OCI-LY1 (cell line): ENCODE results near the gene MYO5B.

Experiments used
- H2AFZ ChIP-seq: fragments of 200-600 bp; sonication (generic), shearing (Covaris generic); 2 replicates; pipeline ENCODE4 v1.6.0; 2014; ENCODE audit warnings: antibody characterized with exemption, mild to moderate bottlenecking, low read length
- H3F3A ChIP-seq: fragments of 200-600 bp; sonication (generic), shearing (Covaris generic); 2 replicates; pipeline ENCODE4 v1.6.0; 2014; ENCODE audit warnings: mild to moderate bottlenecking, antibody characterized with exemption, low read length, moderate library complexity; ENCODE audit not compliant: insufficient read depth
- H3K27ac ChIP-seq: fragments of 200-600 bp; sonication (generic); 2 replicates; pipeline ENCODE4 v1.5.1; 2014; ENCODE audit warnings: low read length, mixed run types, mild to moderate bottlenecking, low read depth; ENCODE audit not compliant: poor library complexity, severe bottlenecking
- H3K27me3 ChIP-seq: fragments of 200-600 bp; sonication (generic); 2 replicates; pipeline ENCODE4 v1.6.0; 2014; ENCODE audit warnings: antibody characterized with exemption, mild to moderate bottlenecking, low read length, moderate library complexity; ENCODE audit not compliant: insufficient read depth
- H3K36me3 ChIP-seq: fragments of 200-600 bp; sonication (generic); 2 replicates; pipeline ENCODE4 v1.6.1; 2014; ENCODE audit warnings: mild to moderate bottlenecking, antibody characterized with exemption, low read length, moderate library complexity, mixed read lengths; ENCODE audit not compliant: insufficient read depth
- H3K4me1 ChIP-seq: fragments of 200-600 bp; sonication (generic); 2 replicates; pipeline ENCODE4 v1.5.1; 2014; ENCODE audit warnings: mild to moderate bottlenecking, low read length, moderate library complexity; ENCODE audit not compliant: insufficient read depth, severe bottlenecking
- H3K4me2 ChIP-seq: fragments of 200-600 bp; sonication (generic), shearing (Covaris generic); 2 replicates; pipeline ENCODE4 v1.6.1; 2014; ENCODE audit warnings: low read length
- H3K4me3 ChIP-seq: fragments of 200-600 bp; sonication (generic); 2 replicates; pipeline ENCODE4 v1.5.1; 2014; ENCODE audit warnings: low read length, low read depth, mild to moderate bottlenecking, mixed read lengths; ENCODE audit not compliant: poor library complexity, severe bottlenecking
- H3K79me2 ChIP-seq: fragments of 200-600 bp; shearing (Covaris generic); 2 replicates; pipeline ENCODE4 v1.6.1; 2016; ENCODE audit warnings: mixed run types, low read length, mixed read lengths; ENCODE audit not compliant: insufficient read depth
- H3K9ac ChIP-seq: fragments of 200-600 bp; sonication (generic), shearing (Covaris generic); 2 replicates; pipeline ENCODE4 v1.6.1; 2014; ENCODE audit warnings: mild to moderate bottlenecking, low read length, mixed read lengths
- H3K9me2 ChIP-seq: fragments of 200-600 bp; sonication (generic), shearing (Covaris generic); 2 replicates; pipeline ENCODE4 v1.6.1; 2014; ENCODE audit warnings: low read depth, mild to moderate bottlenecking, low read length, mixed read lengths
- H3K9me3 ChIP-seq: fragments of 200-600 bp; shearing (Covaris generic); 2 replicates; pipeline ENCODE4 v1.6.1; 2014; ENCODE audit warnings: low read length, mixed read lengths
- H4K20me1 ChIP-seq: fragments of 200-600 bp; sonication (generic), shearing (Covaris generic); 2 replicates; pipeline ENCODE4 v1.6.0; 2016; ENCODE audit warnings: mild to moderate bottlenecking, low read length; ENCODE audit not compliant: insufficient read depth
- EZH2 ChIP-seq: fragments of 200-600 bp; sonication (generic), shearing (Covaris generic); IDR thresholded peaks from 2 replicates; pipeline ENCODE4 v1.8.0; 2017; ENCODE audit warnings: borderline replicate concordance, mixed run types, mild to moderate bottlenecking, antibody characterized with exemption, low read length, moderate library complexity, mixed read lengths
- TF ChIP-seq, protein P1 (sequence below): fragments of 200-600 bp; sonication (generic), shearing (Covaris generic); IDR thresholded peaks from 2 replicates; pipeline ENCODE4 v1.5.1; 2017; ENCODE audit warnings: mild to moderate bottlenecking, antibody characterized with exemption, low read length, moderate library complexity, mixed read lengths

The MYO5B gene

DNA sequence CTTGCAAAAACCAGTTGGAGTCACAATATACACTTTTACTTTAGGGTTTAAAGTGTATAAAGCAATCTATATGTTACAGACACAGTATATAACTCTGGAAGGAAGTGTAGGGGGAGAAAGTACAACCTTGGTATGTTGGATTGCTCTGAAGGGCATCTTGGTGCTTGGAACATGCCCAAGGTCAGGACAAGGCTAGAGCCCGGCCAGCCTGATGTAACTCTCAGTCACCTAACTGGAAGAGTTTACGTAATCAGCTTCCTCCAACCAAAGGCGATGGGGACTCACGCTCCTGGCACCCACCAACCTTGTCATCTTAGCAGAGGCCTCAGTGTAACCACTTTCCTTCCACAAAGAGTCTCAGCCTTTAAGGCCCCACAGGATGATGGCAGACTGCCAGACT lies 200.5 kb downstream of the MYO5B start:
- no peaks in the 10 kb centered on the region for H4K20me1 ChIP-seq
- H3K9me2 ChIP-seq: no peaks in the 10 kb centered on the region
- H3K36me3 ChIP-seq: no peaks in the 10 kb centered on the region
- TF ChIP-seq, protein P1, sequence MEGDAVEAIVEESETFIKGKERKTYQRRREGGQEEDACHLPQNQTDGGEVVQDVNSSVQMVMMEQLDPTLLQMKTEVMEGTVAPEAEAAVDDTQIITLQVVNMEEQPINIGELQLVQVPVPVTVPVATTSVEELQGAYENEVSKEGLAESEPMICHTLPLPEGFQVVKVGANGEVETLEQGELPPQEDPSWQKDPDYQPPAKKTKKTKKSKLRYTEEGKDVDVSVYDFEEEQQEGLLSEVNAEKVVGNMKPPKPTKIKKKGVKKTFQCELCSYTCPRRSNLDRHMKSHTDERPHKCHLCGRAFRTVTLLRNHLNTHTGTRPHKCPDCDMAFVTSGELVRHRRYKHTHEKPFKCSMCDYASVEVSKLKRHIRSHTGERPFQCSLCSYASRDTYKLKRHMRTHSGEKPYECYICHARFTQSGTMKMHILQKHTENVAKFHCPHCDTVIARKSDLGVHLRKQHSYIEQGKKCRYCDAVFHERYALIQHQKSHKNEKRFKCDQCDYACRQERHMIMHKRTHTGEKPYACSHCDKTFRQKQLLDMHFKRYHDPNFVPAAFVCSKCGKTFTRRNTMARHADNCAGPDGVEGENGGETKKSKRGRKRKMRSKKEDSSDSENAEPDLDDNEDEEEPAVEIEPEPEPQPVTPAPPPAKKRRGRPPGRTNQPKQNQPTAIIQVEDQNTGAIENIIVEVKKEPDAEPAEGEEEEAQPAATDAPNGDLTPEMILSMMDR: no peak
- TF ChIP-seq EZH2: no peak
- H2AFZ ChIP-seq: no peak overlapping the region
- no peaks in the 10 kb centered on the region for H3K27me3 ChIP-seq
- H3F3A ChIP-seq: no peaks in the 10 kb centered on the region
- no peaks in the 10 kb centered on the region for H3K4me1 ChIP-seq
- no peak overlapping the region for H3K9ac ChIP-seq
- H3K27ac ChIP-seq: no peak overlapping the region
- H3K4me3 ChIP-seq: no peak overlapping the region
- H3K79me2 ChIP-seq: no peaks in the 10 kb centered on the region
- H3K4me2 ChIP-seq: no peak overlapping the region
- H3K9me3 ChIP-seq: no peaks in the 10 kb centered on the region

DNA sequence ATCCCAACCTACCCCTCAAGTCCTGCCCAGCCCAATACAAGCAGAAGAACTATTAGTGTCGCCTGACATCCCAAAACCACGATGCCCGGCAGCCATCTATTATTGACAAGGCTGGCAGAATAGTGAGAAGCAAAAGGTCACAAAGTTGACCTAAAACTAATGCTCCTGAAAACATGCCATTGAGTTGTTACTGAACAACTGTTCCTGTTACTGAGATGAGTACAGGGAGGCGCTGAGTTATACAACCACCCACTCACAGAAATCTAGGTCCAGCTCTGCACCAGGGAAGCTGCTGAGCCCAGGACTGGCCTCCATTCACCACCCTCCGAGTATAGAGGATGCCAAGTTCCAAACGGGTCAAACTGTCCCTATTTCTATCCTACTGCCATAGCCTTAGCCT lies 201.6 kb downstream of the MYO5B start:
- Histone ChIP-seq H2AFZ (no peak overlapping the region), H3K36me3 (no peaks in the 10 kb centered on the region), H3F3A (no peaks in the 10 kb centered on the region), H4K20me1 (no peaks in the 10 kb centered on the region), H3K4me2 (no peak overlapping the region), H3K27me3 (no peaks in the 10 kb centered on the region), H3K9ac (no peak overlapping the region), H3K4me1 (no peaks in the 10 kb centered on the region), H3K9me2 (no peaks in the 10 kb centered on the region), H3K27ac (no peak overlapping the region), H3K9me3 (no peaks in the 10 kb centered on the region), H3K79me2 (no peaks in the 10 kb centered on the region), H3K4me3 (no peak overlapping the region)
- no peak for TF ChIP-seq EZH2
- TF ChIP-seq, protein P1: no peak

DNA sequence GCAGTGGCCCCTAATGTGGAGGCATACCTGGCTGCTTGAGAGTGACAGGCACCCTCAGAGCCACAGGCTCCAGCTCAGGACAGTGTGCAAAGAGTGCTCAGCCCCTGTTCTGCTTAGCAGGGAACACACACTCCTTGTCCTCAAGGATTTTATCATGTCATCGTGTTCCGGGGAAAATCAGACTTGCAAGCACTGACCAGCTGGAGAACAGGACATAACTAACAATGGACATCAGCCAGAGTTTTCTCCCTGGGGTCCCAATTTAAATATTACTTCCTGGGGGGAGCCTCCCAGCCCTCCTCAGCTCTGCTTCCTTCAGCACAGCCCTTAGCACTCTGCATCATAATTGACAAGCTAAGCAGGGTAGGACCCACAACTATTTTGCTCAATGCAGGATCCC lies 206.2 kb downstream of the MYO5B start:
- TF ChIP-seq EZH2: no peak
- TF ChIP-seq, protein P1: no peak
- no peaks in the 10 kb centered on the region for H3K9me2 ChIP-seq
- H4K20me1 ChIP-seq: no peaks in the 10 kb centered on the region
- H2AFZ ChIP-seq: no peak overlapping the region
- H3K9ac ChIP-seq: no peak overlapping the region
- no peak overlapping the region for H3K4me2 ChIP-seq
- H3K36me3 ChIP-seq: no peaks in the 10 kb centered on the region
- no peaks in the 10 kb centered on the region for H3F3A ChIP-seq
- H3K27ac ChIP-seq: no peak overlapping the region
- H3K27me3 ChIP-seq: no peaks in the 10 kb centered on the region
- no peak overlapping the region for H3K4me3 ChIP-seq
- H3K79me2 ChIP-seq: no peaks in the 10 kb centered on the region
- H3K4me1 ChIP-seq: no peaks in the 10 kb centered on the region
- no peaks in the 10 kb centered on the region for H3K9me3 ChIP-seq
